Upper lobe of right lung (tissue), 1 donor: ENCODE data around the gene APCDD1L. TPM values are rescaled to one million over a fixed set of nuclear protein-coding genes. Genes with fewer than 3 reads are reported as not detected.

Experiments used
- ATAC-seq: fragments of 200-7000 bp; cut with Tn5 transposase; one replicate; pipeline ENCODE4 v1.9.1; 2020; ENCODE audit warnings: mild to moderate bottlenecking, moderate library complexity
- DNase-seq: peaks from one replicate; pipeline ENCODE4 v3.0.0-alpha.2; 2020
- H3K27ac ChIP-seq: fragments of 200-600 bp; one replicate; pipeline ENCODE4 v1.8.0; 2022
- H3K27me3 ChIP-seq: fragments of 200-600 bp; one replicate; pipeline ENCODE4 v1.8.0; 2022; ENCODE audit warnings: mild to moderate bottlenecking
- H3K36me3 ChIP-seq: fragments of 200-600 bp; one replicate; pipeline ENCODE4 v1.8.0; 2022
- H3K4me1 ChIP-seq: fragments of 200-600 bp; one replicate; pipeline ENCODE4 v1.8.0; 2022
- H3K4me3 ChIP-seq: fragments of 200-600 bp; one replicate; pipeline ENCODE4 v1.8.0; 2022; ENCODE audit warnings: mild to moderate bottlenecking
- H3K9me3 ChIP-seq: fragments of 200-600 bp; one replicate; pipeline ENCODE4 v1.8.0; 2022
- intact Hi-C: fragments of 100-400 bp; cut with DNase I; formaldehyde crosslinking; loops from one replicate; pipeline ENCODE4 v1.11.0; 2022
- total RNA-seq: library from RNA; stranded (reverse); fragmentation: NEBNext Ultra II Directional; extraction: Animal tissue kit (Norgen Biotek cat#: 25700); gene quantifications from one replicate; pipeline ENCODE4 v1.2.1, GENCODE V29; 2021
- TF ChIP-seq, protein P1 (sequence below): fragments of 200-600 bp; IDR thresholded peaks from one replicate; pipeline ENCODE4 v1.8.0; 2022; ENCODE audit warnings: antibody characterized with exemption
- donor health status: DM: no; HTN: yes; CAD: no; lungs with severe emphysema.

Gene APCDD1L
- total RNA-seq, 1 donor from 2014 or later = not detected

DNA sequence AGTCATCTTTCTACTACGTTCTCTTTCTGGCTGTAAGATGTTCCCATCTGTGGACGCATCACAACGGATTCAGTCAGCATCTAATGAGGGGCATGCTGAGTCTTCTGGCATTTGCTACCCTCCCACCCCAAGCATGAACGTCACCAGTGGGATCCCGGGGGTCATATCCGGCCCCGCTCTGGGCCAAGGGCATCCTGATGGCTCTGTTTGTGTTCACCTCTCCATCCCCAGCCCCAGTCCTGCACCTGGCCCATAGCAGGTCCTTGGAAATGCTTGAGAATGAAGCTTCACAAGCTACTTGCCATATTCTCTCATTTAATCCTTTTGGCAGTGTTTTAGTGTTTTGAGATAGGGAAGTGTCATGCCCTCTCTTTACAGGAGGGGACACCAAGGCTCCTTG lies 14.9 kb downstream of the APCDD1L start:
- intact Hi-C loops = no loop called here
- Histone ChIP-seq H3K4me1 (no peaks in the 10 kb centered on the region), H3K36me3 (no peaks in the 10 kb centered on the region), H3K27me3 (no peaks in the 10 kb centered on the region), H3K9me3 (peaks cover 10% of the 10 kb centered on the region), H3K4me3 (no peak overlapping the region), H3K27ac (no peak overlapping the region)
- ATAC-seq = no peak
- TF ChIP-seq, protein P1, sequence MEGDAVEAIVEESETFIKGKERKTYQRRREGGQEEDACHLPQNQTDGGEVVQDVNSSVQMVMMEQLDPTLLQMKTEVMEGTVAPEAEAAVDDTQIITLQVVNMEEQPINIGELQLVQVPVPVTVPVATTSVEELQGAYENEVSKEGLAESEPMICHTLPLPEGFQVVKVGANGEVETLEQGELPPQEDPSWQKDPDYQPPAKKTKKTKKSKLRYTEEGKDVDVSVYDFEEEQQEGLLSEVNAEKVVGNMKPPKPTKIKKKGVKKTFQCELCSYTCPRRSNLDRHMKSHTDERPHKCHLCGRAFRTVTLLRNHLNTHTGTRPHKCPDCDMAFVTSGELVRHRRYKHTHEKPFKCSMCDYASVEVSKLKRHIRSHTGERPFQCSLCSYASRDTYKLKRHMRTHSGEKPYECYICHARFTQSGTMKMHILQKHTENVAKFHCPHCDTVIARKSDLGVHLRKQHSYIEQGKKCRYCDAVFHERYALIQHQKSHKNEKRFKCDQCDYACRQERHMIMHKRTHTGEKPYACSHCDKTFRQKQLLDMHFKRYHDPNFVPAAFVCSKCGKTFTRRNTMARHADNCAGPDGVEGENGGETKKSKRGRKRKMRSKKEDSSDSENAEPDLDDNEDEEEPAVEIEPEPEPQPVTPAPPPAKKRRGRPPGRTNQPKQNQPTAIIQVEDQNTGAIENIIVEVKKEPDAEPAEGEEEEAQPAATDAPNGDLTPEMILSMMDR = no peak
- no peak for DNase-seq

DNA sequence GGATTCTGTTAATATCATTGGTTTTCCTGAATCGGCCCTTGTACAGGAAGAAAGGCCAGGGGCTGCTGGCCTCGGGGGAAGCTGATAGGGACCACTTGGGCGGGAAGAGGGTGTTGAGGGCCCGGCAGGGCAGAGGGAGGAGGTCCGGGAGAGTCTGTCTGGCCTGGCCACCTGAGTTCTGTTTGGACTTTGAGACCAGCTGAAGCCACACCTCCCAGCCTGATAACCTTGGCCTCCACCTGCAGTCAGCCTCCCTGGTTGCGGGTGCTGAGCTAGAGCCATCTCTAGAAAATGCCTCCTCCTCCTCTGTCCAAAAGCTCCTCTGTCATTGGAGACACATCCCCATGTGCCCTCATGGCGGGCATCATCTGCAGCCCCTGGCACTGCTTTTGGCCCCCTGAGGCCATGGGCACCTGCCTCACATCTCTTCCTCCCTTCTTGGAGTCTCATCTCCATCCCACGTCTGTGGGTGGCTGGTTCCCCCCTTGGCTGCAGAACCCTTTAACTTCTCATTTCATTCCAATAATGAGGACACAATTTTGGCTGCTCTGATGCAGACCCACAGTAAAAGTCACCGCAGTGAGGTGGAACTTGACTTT lies 16.6 kb downstream of the APCDD1L start:
- intact Hi-C loops = no loop called here
- Histone ChIP-seq H3K27me3 (no peaks in the 10 kb centered on the region), H3K4me3 (no peak overlapping the region), H3K9me3 (no peaks in the 10 kb centered on the region), H3K36me3 (no peaks in the 10 kb centered on the region), H3K4me1 (no peaks in the 10 kb centered on the region), H3K27ac (no peak overlapping the region)
- ATAC-seq = no peak
- TF ChIP-seq, protein P1 = no peak
- DNase-seq = no peak

DNA sequence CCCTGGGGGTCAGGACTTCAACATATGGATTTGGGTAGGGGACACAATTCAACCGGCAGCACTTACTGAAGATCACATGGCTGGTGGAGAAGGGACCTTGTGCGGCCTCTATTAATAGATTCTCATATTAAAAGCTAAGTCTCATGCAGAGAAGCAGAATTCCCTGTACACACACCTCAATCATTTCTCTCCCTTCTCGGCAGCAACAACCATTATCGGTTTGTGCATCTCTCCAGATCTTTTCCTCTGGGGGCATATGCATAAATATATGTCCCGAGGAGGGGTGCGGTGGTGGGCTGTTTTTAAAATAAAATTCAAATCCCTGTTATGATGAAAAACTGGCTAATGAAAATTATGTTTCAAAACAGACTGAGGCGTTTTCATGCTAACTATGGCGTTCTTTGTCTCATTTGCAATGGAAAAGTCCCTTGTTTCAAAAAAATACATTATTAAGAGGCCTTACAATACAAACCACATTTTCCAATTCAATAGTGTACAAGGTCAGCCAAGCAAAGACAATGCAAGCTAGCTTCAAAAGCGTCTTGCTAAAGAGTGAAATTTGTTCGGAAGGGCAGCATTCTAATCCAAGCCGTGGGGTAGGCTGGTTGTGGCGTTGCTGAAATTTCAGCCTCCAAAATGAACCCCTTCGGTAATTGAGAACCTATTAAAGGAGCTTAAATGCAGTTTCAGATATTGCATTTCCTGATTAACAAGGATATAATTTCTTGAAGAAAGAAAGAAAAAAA lies 17.3 kb downstream of the APCDD1L start:
- Histone ChIP-seq H3K27ac (no peak overlapping the region), H3K9me3 (no peaks in the 10 kb centered on the region), H3K4me3 (no peak overlapping the region), H3K36me3 (no peaks in the 10 kb centered on the region), H3K4me1 (no peaks in the 10 kb centered on the region), H3K27me3 (no peaks in the 10 kb centered on the region)
- TF ChIP-seq, protein P1 = no peak
- ATAC-seq = no peak
- no peak for DNase-seq
- intact Hi-C loops = no loop called here

DNA sequence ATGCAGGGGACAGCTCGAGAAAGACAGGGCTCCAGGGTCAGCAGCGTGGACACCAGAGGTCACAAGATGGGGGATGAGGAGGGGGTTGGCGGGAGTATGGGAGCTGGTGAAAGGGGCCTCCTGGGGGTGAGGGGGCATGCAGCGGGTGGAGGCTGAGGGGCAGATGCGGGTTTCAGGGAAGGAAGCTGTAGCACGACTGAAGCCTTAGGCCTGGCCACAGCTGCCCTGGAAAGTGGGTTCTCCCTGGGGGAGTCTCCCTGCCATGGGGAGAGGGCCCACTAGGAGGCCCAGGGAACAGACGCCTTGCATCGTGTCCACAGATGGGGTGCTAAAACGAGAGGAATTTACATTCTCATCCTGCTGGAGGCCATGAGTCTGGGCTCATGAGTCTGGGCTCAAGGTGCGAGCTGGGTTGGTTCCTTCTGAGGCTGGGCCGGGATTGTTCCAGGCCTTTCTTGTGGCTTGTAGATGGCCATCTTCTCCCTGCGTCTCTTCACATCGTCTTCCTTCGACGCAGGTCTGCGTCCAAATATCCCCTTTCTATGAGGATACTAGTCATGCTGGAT lies 18.0 kb downstream of the APCDD1L start:
- H3K27ac ChIP-seq = no peak overlapping the region
- no peaks in the 10 kb centered on the region for H3K9me3 ChIP-seq
- no peaks in the 10 kb centered on the region for H3K36me3 ChIP-seq
- no peak overlapping the region for H3K4me3 ChIP-seq
- no peaks in the 10 kb centered on the region for H3K4me1 ChIP-seq
- TF ChIP-seq, protein P1 = no peak
- ATAC-seq (no peak), DNase-seq (no peak)
- no peaks in the 10 kb centered on the region for H3K27me3 ChIP-seq
- intact Hi-C loops = no loop called here

DNA sequence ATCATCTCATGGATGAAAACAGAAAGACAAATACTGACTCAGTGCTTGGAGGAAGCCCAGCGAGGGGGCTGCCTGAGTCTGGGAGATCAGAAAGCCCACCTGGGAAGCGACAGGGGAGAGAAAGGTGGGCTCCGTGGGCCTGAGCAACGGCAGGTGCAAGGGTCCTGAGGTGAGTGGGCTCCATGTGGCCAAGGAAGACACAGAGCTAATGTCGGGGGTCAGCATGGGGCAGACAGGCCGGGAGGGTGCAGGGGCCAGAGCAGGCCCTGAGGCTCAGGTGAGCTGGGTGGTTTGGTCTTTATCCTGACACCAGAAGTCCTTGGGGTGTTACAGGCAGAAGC lies 18.8 kb downstream of the APCDD1L start:
- H3K27me3 ChIP-seq = no peaks in the 10 kb centered on the region
- H3K4me1 ChIP-seq = no peaks in the 10 kb centered on the region
- intact Hi-C loops = no loop called here
- H3K36me3 ChIP-seq = no peaks in the 10 kb centered on the region
- H3K4me3 ChIP-seq = no peak overlapping the region
- TF ChIP-seq, protein P1 = no peak
- no peaks in the 10 kb centered on the region for H3K9me3 ChIP-seq
- DNase-seq (no peak), ATAC-seq (no peak)
- H3K27ac ChIP-seq = no peak overlapping the region
